GM19324 (cell line): ENCODE results near the gene SPEM2.

Experiments
- ATAC-seq: cut with Tn5 transposase; IDR thresholded peaks from one replicate; pipeline ENCODE4 v1.9.1; 2021; ENCODE audit warnings: mild to moderate bottlenecking, moderate library complexity; ENCODE audit not compliant: unreplicated experiment, low FRiP score

SPEM2 gene

DNA sequence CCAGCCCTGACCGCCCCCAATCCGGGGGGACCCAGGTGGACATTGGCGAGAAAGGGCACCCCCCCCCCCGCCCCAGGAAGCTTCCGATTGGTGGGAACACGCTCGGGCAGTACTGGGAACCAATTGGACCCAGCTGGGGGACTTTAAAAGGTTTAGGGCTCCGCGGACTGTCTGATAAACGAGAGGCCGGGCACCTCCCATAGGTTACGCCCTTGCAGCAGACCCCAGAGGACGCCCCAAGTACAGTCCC, 21.8 kb upstream of the SPEM2 start:
- ATAC-seq: no peak

DNA sequence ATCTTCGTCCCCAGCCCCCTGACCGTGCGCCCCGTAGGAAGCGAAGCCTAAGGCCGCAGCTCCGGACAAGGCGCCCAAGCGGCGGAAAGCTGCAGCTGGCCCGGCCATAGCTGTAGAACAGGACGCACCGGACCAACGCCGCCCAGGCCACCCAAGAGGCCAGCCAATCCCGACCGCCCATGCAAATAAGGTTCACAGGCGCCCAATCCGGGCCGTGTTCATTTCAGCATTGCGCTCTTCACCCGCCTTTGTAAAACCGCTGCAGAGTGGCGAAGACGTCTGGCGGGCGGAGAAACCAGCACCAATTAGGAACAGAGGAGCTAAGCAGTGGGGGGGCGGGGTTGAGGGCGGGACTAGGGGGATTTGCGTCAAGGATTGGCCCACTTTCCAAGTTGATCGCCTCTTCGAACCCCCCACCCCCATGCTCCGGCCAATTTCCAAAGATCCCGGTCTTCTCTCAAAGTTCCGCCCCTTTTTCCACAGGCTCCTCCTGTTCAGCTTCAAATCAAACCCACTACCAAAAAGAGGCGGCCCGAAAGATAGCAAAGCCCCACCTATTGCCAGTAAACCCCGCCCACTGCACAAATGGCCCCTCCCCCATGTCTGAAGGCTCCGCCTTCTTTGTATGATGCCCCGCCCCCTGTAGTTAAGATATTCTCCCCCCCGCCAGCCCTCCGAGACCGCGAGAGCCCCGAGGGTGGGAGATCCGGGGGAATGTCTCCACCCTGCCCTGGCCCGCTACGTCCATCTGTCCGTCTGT, 21.3 kb upstream of the SPEM2 start, which contains the start of gene TMEM256:
TSS of gene TMEM256 (minus strand) at position 121 of the 760 bp plus-strand sequence. CDS start at position 108, 13 bp downstream.
- ATAC-seq: peak; percentile 95

DNA sequence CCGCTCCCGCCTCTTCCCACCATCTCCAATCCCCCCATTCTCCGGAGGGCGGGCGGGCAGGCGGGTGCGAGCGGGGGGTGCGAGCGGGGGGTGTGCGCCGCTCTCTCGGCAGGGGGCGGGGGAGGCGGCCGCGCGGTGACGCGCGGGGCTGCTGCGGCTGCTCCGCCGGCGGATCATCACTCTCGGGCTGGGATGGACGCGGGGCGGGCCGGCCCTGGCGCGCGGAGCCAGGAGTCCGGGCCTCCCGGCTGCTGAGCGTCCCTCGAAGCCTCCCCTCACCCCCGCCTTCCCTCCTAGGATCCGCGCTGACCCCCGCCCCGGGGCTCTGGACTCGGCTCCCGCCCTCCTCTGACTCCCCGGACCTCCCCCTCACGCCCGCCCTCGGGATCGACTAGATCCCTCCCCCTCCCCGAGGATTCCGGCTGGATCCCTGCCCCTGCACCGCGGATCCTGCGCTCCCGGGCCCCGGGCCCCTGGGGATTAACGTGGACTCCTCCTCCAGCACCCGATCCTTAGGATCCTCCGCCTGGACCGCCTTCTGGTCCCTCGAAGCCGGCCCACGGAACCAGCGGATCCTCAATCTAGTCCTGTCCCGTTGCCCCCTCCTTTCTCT, 20.6 kb upstream of the SPEM2 start:
- peak; percentile 6 for ATAC-seq

DNA sequence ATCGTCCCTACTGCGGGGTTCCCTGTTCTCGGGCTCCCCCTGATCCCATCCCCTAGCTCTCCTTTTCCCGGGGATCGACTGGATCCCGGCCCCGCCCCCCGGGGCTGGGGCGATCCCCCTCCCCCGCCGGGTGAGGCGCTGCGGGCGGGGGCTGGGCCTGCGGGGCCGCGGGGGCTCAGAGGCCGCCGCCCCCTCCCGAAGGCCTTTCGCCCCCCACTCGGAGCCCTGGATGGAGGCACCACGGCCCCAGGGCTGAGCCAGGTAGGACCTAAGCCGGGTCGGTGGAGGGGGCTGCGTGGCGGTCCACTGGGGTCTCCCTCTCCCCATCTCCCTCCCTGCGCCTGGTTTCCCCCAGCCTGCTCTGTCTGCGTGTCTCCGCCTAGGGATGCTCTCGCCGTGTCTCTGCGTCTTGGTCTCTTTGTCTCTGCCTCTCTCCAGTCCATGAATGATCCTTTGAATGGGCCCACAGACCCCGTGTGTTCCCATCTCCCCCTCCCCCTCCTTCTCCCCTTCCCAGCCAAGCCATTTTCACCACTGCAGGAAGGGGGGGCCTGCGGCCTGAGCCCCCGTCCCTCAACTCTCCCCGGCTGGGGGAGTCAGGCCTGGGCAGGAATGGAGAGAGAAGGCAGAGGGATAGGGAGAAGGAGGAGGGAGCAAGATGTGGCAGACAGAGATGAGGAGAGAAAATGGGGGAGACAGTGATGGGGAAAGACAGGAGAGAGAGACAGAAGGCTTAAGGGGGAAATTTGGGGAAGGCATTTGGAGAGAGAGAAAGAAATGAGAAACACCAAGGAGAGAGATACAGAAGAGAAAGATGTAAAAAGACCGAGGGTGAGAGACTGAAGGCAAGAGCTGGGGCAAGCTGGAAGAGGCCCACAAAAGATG, 19.8 kb upstream of the SPEM2 start:
- ATAC-seq: no peak

DNA sequence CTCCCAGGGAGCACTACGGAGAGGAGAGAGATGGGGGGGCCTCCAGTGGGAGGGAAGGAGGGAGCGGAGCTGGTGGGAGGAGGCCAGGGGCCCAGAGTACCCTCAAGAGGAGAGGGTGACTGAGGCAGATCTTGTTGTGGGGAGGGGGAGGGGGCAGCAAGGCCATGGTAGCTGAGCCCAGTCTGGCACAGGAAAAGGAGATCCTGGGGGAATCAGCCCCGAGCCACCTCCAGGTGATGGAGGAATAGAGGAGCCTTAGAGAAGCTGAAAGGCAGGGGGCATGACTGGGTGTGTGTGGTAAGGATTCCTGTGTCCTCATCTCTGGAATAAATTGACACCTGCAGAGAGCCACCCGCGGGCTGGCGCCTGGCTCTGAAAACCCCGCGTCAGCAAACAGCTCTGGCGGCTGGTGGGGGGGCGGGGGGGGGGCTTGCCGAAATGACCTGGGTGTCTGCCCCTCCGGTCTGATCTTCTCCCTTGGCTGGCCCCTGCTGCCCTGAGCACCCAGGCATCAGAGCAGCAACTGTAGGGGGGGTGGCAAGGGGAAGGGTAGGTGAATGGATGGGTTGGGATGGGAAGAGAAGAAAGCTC, 19.1 kb upstream of the SPEM2 start:
- no peak for ATAC-seq

DNA sequence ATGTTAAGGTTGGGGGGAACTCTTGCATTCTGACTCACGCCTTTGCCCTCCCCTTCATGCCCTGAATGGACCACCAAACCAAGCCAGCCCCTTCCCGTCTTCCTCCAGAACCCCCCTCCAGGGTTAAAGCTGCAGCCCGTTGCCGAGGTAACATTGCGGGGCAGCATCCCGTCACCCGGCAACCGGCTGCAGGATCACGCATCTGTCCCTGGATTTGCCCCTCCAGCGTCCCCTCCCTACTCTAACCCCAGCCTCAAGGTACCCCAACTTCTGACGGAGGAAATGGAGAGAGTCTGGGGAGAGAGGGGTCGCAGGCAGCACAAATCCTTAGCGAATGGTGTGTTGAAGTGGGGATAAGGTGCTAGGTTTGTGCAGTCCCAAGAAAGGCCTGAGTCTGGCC, 18.3 kb upstream of the SPEM2 start:
- no peak for ATAC-seq

DNA sequence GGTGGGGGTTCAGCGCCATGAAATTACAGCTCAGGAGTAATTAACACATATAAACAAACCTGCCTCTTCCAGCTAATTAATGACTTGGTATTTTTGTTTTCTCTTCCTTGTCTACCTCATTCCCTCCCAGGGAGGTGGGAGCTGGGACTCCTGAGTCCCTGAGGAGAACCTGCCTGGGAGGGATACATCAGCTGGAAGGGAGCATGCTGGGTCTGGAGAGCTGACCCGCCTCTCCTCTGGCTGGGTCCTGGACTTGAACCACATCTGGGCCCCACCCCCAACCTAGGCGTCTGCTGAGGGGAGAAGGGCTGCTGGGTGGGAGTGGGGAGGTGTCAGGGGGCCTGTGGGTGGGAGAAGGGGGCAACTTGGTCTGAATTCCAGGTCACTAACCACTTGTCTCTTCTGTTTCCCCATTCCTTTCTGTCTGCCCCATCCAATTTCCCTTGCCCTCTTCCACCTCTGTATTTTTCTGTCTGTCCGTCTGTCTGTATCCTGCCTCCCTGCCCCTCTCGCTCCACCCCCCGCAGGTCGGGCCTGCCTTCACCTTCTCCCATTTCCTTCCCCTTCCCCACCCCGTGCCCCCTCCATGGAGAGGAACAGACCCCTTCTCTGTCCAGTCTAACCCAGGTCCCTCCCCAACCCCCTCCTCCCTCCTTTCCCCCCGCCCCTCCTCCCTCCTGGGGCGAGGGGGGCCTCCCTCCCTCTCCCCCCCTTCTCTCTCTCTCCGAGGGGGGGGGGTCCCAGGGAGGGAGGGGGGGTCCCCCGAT, 17.7 kb upstream of the SPEM2 start, which contains the start of gene NLGN2:
TSS of gene NLGN2 (plus strand) at position 361 of the 767 bp plus-strand sequence. CDS start 411 bp downstream, outside the sequence.
- ATAC-seq: no peak

DNA sequence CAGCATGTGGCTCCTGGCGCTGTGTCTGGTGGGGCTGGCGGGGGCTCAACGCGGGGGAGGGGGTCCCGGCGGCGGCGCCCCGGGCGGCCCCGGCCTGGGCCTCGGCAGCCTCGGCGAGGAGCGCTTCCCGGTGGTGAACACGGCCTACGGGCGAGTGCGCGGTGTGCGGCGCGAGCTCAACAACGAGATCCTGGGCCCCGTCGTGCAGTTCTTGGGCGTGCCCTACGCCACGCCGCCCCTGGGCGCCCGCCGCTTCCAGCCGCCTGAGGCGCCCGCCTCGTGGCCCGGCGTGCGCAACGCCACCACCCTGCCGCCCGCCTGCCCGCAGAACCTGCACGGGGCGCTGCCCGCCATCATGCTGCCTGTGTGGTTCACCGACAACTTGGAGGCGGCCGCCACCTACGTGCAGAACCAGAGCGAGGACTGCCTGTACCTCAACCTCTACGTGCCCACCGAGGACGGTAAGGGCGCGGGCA, 17.1 kb upstream of the SPEM2 start:
- no peak for ATAC-seq

DNA sequence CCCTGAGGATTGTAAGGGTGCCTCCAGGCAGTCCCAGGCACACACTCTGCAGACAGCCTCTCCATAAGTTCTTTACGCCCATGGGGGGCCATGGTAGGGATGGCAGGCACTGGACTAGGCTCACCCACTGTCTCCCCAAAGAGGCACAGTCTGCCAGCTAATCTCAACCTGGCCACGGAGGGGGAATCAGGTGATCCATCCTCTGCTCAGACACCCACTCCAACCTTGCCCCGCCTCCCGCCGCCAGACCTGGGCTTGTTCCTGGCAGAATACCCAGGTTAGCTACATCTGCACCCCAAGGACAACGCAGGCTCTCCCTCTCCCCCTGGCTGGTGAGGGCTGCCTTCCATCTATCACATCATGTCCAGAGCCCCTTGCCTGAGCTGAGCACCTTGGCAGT, 16.6 kb upstream of the SPEM2 start:
- no peak for ATAC-seq

DNA sequence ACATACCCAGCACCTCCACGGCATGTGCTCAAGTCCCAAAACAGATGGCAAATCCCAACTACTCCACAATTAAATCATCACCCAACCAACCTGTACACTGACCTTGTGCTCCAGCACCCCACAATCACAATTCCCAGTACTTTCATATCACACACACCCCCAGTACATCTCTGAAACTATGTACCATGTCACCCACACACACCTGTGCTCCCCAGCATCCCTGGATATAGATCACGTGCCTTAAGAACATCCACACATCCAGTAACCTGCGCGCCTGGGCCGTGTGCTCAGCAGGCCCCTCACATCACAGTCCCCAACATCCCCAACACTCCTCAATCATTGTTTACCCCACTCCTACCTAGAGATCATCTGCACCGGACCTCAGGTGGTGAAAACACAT, 15.7 kb upstream of the SPEM2 start:
- no peak for ATAC-seq

DNA sequence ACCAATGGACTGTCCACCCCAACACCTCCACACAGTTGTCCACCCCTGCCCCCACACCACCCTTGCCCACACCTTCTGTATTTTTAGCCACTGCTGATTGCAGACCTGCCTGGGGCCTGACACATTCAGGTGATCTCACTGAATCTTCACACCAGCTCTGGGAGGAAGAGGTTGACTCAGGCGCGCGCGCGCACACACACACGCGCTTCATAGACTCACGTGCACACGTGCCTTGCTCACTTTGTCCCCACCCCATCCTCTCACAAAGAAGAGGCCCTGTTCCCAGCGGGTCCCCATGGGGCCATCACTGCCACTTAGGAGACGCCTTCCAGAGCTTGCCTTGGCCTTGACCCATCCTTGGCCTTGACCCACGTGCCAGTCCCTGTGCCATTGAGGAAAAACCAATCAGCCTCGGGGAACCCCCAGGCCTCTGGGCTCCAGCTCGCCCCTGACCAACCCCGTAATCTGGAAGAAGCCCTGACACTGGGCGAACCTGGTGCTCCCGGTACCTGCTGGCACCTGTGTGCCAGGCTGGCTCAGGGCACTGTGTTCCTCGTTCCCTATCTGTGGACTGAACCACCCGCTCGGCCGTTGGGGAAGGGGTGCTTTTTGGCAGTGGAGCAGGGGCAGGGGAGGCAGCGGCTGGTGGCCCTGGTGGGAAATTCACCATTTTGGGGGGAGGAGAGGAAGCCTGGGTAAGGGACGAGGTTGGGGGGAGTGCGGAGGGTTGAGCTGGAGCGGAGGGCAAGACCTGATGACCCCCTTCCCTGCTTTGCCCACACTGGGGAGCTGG, 14.6 kb upstream of the SPEM2 start:
- no peak for ATAC-seq

DNA sequence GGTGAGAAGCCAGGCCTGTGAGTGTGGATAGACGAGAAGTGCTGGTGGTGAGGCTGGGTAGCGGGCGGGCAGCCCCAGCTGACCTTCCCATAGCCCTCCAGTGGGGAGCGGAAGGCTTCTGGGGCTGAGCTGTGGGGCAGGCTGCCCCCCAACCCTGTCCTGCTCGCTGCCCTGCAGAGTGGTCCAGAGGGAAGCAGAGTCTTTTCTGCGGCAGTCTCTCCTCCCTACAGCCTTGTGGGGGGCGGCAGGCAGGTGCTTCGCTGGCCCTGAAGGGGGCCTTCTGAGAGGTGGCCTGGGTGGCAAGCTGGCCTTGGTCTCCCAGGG, 14.0 kb upstream of the SPEM2 start:
- no peak for ATAC-seq

DNA sequence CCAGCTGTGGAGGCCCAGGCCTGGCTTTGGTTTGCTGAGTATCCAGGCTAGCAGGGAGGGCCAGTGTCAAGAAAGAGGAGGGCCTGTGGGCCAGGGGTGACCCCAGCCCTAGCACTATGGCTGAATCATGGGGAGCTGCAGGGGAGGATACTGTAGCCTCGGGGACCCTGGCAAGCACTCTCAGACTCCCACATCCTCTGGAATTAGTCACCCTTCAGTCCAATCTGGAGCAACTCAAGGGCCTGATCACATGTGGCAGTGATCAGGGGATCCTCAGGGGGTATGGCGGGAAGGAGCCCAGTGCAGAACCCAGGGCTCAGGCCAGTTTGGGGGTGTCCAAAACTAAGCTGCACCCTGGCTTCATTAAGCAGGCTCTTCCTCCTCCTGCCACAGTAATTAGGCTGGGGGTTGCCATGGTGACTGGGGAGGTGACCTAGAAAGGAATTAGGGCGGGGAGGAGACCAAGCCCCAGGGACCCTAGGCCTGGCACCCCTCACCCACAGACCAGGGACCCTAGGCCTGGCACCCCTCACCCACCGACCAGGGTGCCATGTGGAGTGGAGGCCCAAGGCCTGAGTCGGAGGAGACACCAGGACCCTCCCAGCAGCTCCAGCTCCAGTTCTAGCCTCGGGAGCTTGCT, 11.9 kb upstream of the SPEM2 start:
- no peak for ATAC-seq

DNA sequence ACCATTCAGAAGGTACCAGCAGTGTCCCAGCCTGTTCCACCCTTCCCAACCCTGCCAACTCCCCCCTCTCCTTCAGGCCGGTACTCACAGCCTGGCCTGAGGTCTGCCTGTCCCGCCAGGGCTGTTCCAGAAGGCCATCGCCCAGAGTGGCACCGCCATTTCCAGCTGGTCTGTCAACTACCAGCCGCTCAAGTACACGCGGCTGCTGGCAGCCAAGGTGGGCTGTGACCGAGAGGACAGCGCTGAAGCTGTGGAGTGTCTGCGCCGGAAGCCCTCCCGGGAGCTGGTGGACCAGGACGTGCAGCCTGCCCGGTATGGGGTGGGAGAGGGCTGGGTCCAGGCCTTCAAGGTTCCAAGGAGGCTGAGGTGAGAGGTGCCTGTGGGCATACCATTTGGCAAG, 10.6 kb upstream of the SPEM2 start:
- no peak for ATAC-seq

DNA sequence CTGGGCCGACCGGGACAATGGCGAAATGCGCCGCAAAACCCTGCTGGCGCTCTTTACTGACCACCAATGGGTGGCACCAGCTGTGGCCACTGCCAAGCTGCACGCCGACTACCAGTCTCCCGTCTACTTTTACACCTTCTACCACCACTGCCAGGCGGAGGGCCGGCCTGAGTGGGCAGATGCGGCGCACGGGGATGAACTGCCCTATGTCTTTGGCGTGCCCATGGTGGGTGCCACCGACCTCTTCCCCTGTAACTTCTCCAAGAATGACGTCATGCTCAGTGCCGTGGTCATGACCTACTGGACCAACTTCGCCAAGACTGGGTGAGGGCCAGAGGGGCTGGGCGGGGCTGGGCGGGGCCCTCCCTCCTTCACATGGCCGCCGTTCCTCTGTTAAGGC, 9.6 kb upstream of the SPEM2 start:
- ATAC-seq: no peak

DNA sequence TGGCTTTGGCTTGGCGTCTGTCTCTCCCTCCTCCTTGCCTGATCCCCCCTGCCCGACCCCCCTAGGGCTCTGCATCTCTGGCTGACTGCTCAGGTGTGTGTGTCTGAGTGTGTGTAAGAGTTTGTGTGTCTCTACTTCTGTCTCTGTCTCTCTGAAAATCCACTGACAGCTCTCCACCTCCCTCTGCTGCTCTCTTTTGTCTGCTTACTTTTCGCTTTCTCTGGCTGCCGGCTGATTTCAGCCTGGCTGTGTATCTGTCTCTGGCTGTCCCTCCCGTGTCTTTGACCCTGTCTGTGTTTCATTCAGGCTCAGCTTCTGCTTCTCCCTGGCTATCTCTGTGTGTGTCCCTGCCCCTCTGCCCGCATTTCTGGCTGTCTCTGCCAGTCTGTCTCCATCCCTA, 9.1 kb upstream of the SPEM2 start:
- no peak for ATAC-seq

DNA sequence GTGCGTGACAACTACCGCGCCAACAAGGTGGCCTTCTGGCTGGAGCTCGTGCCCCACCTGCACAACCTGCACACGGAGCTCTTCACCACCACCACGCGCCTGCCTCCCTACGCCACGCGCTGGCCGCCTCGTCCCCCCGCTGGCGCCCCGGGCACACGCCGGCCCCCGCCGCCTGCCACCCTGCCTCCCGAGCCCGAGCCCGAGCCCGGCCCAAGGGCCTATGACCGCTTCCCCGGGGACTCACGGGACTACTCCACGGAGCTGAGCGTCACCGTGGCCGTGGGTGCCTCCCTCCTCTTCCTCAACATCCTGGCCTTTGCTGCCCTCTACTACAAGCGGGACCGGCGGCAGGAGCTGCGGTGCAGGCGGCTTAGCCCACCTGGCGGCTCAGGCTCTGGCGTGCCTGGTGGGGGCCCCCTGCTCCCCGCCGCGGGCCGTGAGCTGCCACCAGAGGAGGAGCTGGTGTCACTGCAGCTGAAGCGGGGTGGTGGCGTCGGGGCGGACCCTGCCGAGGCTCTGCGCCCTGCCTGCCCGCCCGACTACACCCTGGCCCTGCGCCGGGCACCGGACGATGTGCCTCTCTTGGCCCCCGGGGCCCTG, 8.3 kb upstream of the SPEM2 start:
- no peak for ATAC-seq

DNA sequence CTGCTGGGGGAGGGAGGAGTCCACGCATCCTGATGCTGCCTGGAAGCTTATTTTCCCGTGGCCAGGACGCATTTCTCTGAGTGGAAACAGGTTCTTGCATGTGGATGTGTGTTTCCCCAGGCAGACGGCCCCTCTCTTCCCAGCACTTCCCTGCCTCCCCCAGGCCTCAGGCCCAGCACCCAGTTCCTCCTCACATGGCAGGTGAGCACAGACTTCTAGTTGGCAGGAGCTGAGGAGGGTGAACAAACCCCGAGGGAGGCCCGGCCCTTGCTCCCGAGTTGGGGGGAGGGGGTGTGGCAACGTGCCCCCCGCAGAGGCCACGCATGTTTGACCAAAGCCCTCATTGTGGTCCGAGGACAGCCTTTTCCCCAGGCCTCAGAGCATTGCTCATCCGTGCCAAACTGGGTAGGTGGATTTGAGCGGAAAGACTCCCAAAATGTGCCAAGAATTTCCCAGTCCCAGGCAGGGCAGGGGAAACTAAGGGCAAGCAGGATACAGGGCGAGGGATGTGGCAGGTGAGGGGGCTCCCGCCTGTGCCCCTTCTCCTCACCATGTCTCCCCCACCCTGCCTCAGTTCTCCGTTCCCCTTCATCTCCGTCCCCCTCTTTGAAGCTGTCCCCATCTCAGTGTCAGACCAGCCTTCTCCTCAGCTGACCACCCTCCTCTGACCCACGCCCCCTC, 6.8 kb upstream of the SPEM2 start:
- no peak for ATAC-seq
